Heart right ventricle (tissue), 16 donors: ENCODE measurements around the gene SERPINC1. TPM values are rescaled to one million over a fixed set of nuclear protein-coding genes. Genes with fewer than 3 reads are reported as not detected.
A peak's percentile ranks its signal among the peaks of the same experiment; 100 is the strongest.
"Not testable (repeated sequence)": the region's sequence is repeated elsewhere in the genome, so short reads cannot be mapped to it uniquely, and the experiment has no call there.

Source experiments
- ATAC-seq, 8 donors: fragments of 200-7000 bp; cut with Tn5 transposase; one replicate each; pipeline ENCODE4 v1.9.1; 2020; ENCODE audit warnings: mild to moderate bottlenecking in 8 of 8, moderate library complexity in 8 of 8, moderate number of reproducible peaks in 1 of 8
- DNase-seq, 2 donors: peaks; one replicate each; pipeline ENCODE4 v3.0.0-alpha.2; 2020
- H3K27ac ChIP-seq, 10 donors: fragments of 200-600 bp; sonication (generic) in 2 of 10; one replicate each; pipeline versions ENCODE4 v1.5.0 to v1.8.0; 2020 to 2022; ENCODE audit warnings: mild to moderate bottlenecking in 3 of 10
- H3K27me3 ChIP-seq, 7 donors: fragments of 200-600 bp; one replicate each; pipeline ENCODE4 v1.8.0; 2021 to 2022; ENCODE audit warnings: mild to moderate bottlenecking in 2 of 7
- H3K36me3 ChIP-seq, 9 donors: fragments of 200-600 bp; sonication (generic) in 1 of 9; one replicate each; pipeline versions ENCODE4 v1.5.0 to v1.8.0; 2020 to 2022; ENCODE audit warnings: mild to moderate bottlenecking in 2 of 9
- H3K4me1 ChIP-seq, 9 donors: fragments of 200-600 bp; sonication (generic) in 1 of 9; one replicate each; pipeline versions ENCODE4 v1.5.0 to v1.8.0; 2020 to 2022; ENCODE audit warnings: mild to moderate bottlenecking in 4 of 9
- H3K4me3 ChIP-seq, 10 donors: fragments of 200-600 bp; sonication (generic) in 2 of 10; one replicate each; pipeline versions ENCODE4 v1.5.0 to v1.8.0; 2020 to 2022; ENCODE audit warnings: mild to moderate bottlenecking in 7 of 10, moderate library complexity in 2 of 10
- H3K9me3 ChIP-seq, 11 donors: fragments of 200-600 bp in 10 of 11; sonication (generic) in 2 of 11; one replicate each; pipeline versions ENCODE4 v1.5.0 to v1.8.0; 2013 to 2022; ENCODE audit warnings: mild to moderate bottlenecking in 2 of 11, control low read depth in 1 of 11, moderate library complexity in 1 of 11
- WGBS, 2 donors: extraction: QIAGEN DNeasy Blood & Tissue Kit; methylation state at CpG; one replicate each; pipeline ENCODE4 v1.1.7; 2013; ENCODE audit warnings: inconsistent platforms in 1 of 2; 5-methylcytosine and 5-hydroxymethylcytosine counted together
- intact Hi-C, 10 donors: fragments of 100-400 bp; cut with DNase I; formaldehyde crosslinking; loops; one replicate each; pipeline versions ENCODE4 v1.11.1 to v1.14.2; 2022
- polyA plus RNA-seq, 2 donors: library from polyadenylated mRNA; stranded (reverse); fragments of 200-250 nt; gene quantifications; one replicate each; pipeline ENCODE4 v1.2.3, GENCODE V29; 2013
- total RNA-seq, 10 donors: library from RNA; stranded (reverse); fragmentation: NEBNext Ultra II Directional in 3 of 10; extraction: Animal tissue kit (Norgen Biotek cat#: 25700) in 3 of 10; gene quantifications; one replicate each; pipeline versions ENCODE4 v1.2.1 to v1.2.4, GENCODE V29; 2021 to 2023
- TF ChIP-seq, protein P1 (sequence below), 9 donors: fragments of 200-600 bp; sonication (generic) in 2 of 9; IDR thresholded peaks; one replicate each; pipeline versions ENCODE4 v1.5.0 to v1.8.0; 2021 to 2022; ENCODE audit warnings: antibody characterized with exemption in 9 of 9, mild to moderate bottlenecking in 5 of 9, moderate library complexity in 1 of 9
- donor health status: Arrhythmogenic right ventricular cardiomyopathy.
- donor health status: ischemic (EF 13 %, LVEDD 7.1; RV severe dilation, severe dysfunction).
- donor health status: healthy with polysubstance abuse.
- donor health status: DM: no; HTN: yes; CAD: no.
- donor health status: DM: no; HTN: no; CAD: no.
- donor health status: ischemic (EF 25% LVEDD 6.9; RV normal size, moderate dysfunction).
- donor health status: ischemic (EF 25% LVEDD 5.7; RV mildly dilated, moderate dysfunction).
- donor health status: healthy.
- donor health status: DM: yes; HTN: yes; CAD: no.
- donor health status: Ischemic cardiomyopathy.
- donor health status: ischemic (EF 35%, LVEDD 5.7; RV mildly dilated, moderate dysfunction).
- donor health status: nonischemic (EF 11% LVEDD 7.7; RV severe dilation, severe dysfunction).
- donor health status: DM: yes; HTN: yes; CAD: no.
- donor health status: PGD.
- donor health status: ischemic (EF 29% LVEDD 5.4; RV normal size, mild dysfunction).
- donor health status: nonischemic (EF 23%, LVEDD 6.1; RV moderate dilation, normal function).

The SERPINC1 gene
- total and polyA plus RNA-seq, 12 donors = 0.20 to 0.44 (median 0.34) TPM; not detected in 9

DNA sequence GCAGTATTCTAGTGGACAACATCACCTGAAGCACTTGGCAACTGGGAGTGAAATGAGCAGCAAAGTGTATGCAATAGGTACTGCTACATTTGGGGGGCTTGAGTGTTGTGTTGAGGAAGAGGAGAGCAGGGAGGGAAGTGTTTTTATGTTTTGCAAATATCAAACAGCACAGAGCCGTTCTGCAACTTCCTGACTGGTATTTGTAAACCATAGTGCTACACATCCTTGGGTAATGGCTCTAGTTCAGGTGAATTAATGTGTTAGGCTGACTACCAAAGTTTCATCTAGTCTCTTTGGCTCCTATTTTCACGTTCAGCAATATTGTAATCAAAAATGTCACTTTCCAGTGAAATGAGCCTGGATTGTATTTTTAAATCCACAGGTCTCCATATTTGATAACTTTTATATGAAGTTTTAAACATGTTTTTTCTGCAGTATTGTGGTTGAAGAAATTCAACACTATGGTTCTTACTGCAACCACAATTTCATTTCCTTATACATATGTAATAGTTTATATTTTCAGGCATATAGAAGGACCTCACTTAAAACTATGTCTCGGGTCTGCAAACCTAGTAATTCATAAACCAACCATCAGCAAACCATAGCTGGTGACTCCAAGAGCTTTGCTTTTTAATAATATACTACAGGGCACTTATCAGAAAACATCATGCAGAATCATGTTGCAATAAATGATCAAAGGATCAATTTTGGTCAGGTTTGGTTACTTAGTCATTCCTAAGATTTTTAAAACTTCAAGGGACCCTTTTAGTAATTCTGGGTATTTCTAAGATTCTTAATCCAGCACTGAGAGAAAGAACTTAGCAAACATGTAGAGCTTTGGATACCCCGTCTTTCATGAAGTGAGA, 30.1 kb downstream of the SERPINC1 start:
- TF ChIP-seq, protein P1, sequence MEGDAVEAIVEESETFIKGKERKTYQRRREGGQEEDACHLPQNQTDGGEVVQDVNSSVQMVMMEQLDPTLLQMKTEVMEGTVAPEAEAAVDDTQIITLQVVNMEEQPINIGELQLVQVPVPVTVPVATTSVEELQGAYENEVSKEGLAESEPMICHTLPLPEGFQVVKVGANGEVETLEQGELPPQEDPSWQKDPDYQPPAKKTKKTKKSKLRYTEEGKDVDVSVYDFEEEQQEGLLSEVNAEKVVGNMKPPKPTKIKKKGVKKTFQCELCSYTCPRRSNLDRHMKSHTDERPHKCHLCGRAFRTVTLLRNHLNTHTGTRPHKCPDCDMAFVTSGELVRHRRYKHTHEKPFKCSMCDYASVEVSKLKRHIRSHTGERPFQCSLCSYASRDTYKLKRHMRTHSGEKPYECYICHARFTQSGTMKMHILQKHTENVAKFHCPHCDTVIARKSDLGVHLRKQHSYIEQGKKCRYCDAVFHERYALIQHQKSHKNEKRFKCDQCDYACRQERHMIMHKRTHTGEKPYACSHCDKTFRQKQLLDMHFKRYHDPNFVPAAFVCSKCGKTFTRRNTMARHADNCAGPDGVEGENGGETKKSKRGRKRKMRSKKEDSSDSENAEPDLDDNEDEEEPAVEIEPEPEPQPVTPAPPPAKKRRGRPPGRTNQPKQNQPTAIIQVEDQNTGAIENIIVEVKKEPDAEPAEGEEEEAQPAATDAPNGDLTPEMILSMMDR (IDR thresholded peaks at IDR 0.05) = no peak
- H3K4me1 ChIP-seq = peaks cover 0 to 10% (median 0%) of the 10 kb centered on the region in 9 donors
- WGBS, 2 donors = 91% methylated on average over 4 of the region's 4 CpGs
- no peak overlapping the region for H3K4me3 ChIP-seq
- peaks cover 0 to 61% (median 15%) of the 10 kb centered on the region in 9 donors for H3K36me3 ChIP-seq
- peak overlapping the region in 1 of 10 donors; percentile 8 for H3K27ac ChIP-seq
- no peaks in the 10 kb centered on the region for H3K27me3 ChIP-seq
- DNase-seq = no peak
- ATAC-seq = no peak
- intact Hi-C loops = no loop called here
- no peaks in the 10 kb centered on the region for H3K9me3 ChIP-seq

DNA sequence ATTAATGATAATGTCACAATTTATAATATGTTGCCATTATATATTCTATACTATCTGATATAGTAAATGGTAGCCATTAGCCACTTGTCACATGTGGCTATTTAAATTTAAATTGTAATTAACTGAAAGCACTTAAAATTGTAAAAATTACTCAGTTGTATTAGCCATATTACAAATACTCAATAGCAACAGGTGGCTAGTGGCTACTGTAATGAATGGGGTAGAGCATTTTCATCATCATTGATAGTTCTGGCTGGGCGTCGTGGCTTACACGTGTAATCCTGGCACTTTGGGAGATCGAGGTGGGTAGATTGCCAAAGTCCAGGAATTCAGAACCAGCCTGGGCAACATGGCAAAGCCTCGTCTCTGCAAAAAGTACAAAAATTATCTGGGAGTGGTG, 32.4 kb downstream of the SERPINC1 start:
- WGBS, 2 donors = 95 to 96% methylated on average over 5 of the region's 5 CpGs
- intact Hi-C loops = no loop called here

DNA sequence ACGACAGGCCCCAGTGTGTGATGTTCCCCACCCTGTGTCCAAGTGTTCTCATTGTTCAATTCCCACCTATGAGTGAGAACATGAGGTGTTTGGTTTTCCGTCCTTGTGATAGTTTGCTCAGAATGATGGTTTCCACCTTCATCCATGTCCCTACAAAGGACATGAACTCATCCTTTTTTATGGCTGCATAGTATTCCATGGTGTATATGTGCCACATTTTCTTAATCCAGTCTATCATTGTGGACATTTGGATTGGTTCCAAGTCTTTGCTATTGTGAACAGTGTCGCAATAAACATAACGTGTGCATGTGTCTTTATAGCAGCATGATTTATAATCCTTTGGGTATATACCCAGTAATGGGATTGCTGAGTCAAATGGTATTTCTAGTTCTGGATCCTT, 36.0 kb downstream of the SERPINC1 start:
- ATAC-seq, DNase-seq, H3K9me3 ChIP-seq, H3K4me1 ChIP-seq, H3K27me3 ChIP-seq, H3K27ac ChIP-seq, intact Hi-C loops, H3K4me3 ChIP-seq: not testable (repeated sequence)
- 81 to 87% methylated on average over 4 of the region's 4 CpGs for WGBS, 2 donors
- H3K36me3 ChIP-seq = peaks cover 0 to 61% (median 29%) of the 10 kb centered on the region in 9 donors

More for the DNA sequence above, 32.4 kb downstream of the SERPINC1 start:
- H3K36me3 ChIP-seq = peaks cover 0 to 60% (median 15%) of the 10 kb centered on the region in 9 donors
- no peak overlapping the region for H3K4me3 ChIP-seq
- TF ChIP-seq, protein P1 (IDR thresholded peaks at IDR 0.05) = no peak
- DNase-seq (no peak), ATAC-seq (no peak)
- H3K27ac ChIP-seq = no peak overlapping the region
- H3K4me1 ChIP-seq = peaks cover 0 to 10% (median 0%) of the 10 kb centered on the region in 9 donors
- H3K27me3 ChIP-seq = no peaks in the 10 kb centered on the region
- no peaks in the 10 kb centered on the region for H3K9me3 ChIP-seq

- intact Hi-C loops = no loop called here
- no peak for DNase-seq
- TF ChIP-seq, protein P1 (IDR thresholded peaks at IDR 0.05) = no peak
- peaks cover 0 to 72% (median 28%) of the 10 kb centered on the region in 9 donors for H3K36me3 ChIP-seq
- H3K4me3 ChIP-seq = no peak overlapping the region
- ATAC-seq = no peak
- no peak overlapping the region for H3K27ac ChIP-seq
- no peaks in the 10 kb centered on the region for H3K27me3 ChIP-seq
- no peaks in the 10 kb centered on the region for H3K4me1 ChIP-seq
- no peaks in the 10 kb centered on the region for H3K9me3 ChIP-seq
These were observed 38.9 kb downstream of the SERPINC1 start for GRCh38 chr1:173878251-173878650.

DNA sequence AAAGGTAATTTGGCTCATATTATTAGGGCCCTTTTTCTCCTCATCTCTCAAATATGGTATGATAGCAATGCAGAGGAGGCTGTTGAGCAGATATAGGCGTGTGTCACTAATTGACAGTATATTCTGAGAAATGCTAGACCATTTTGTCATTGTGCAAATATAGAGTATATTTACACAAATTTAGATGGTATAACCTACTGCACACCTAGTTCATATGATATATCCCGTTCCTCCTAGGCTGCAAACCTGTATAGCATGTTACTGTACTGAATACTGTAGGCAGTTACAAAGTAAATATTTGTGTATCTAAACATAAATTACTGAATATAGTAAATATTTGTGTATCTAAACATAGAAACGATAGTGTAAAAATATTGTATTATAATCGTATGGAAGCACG, 40.4 kb downstream of the SERPINC1 start:
- H3K27me3 ChIP-seq = no peaks in the 10 kb centered on the region
- TF ChIP-seq, protein P1 (IDR thresholded peaks at IDR 0.05) = no peak
- H3K9me3 ChIP-seq = no peaks in the 10 kb centered on the region
- no peak for ATAC-seq
- H3K4me3 ChIP-seq = no peak overlapping the region
- no peak overlapping the region for H3K27ac ChIP-seq
- WGBS, 2 donors = 95 to 96% methylated on average over 5 of the region's 5 CpGs
- DNase-seq = no peak
- peaks cover 0 to 85% (median 28%) of the 10 kb centered on the region in 9 donors for H3K36me3 ChIP-seq
- intact Hi-C loops = no loop called here
- peaks cover 0 to 6% (median 2%) of the 10 kb centered on the region in 9 donors for H3K4me1 ChIP-seq
